SJCRH30 (cell line): ENCODE data around the gene BACH2. TPM values are rescaled to one million over a fixed set of nuclear protein-coding genes. Genes with fewer than 3 reads are reported as not detected.
A peak's percentile ranks its signal among the peaks of the same experiment; 100 is the strongest.
"Not testable (repeated sequence)": the region's sequence is repeated elsewhere in the genome, so short reads cannot be mapped to it uniquely, and the experiment has no call there.

Experiments used
- DNase-seq, 2 experiments: peaks; one replicate each; pipeline ENCODE4 v3.0.0-alpha.2; 2015 to 2020
- H3K27ac ChIP-seq: fragments of 250-450 bp; sonication (Bioruptor Pico); 2 replicates; pipeline ENCODE4 v1.5.1; 2020; ENCODE audit warnings: mild to moderate bottlenecking, moderate library complexity
- H3K27me3 ChIP-seq: fragments of 250-450 bp; sonication (Bioruptor Pico); 2 replicates; pipeline ENCODE4 v1.5.1; 2020; ENCODE audit warnings: mild to moderate bottlenecking, moderate library complexity
- H3K36me3 ChIP-seq: fragments of 250-450 bp; sonication (Bioruptor Pico); 2 replicates; pipeline ENCODE4 v1.5.1; 2020; ENCODE audit warnings: mild to moderate bottlenecking, moderate library complexity
- H3K4me1 ChIP-seq: fragments of 250-450 bp; sonication (Bioruptor Pico); 2 replicates; pipeline ENCODE4 v1.5.1; 2020; ENCODE audit warnings: mild to moderate bottlenecking, moderate library complexity
- H3K4me3 ChIP-seq: fragments of 250-450 bp; sonication (Bioruptor Pico); 2 replicates; pipeline ENCODE4 v1.5.1; 2020; ENCODE audit warnings: mild to moderate bottlenecking, moderate library complexity
- H3K9me3 ChIP-seq: fragments of 250-450 bp; sonication (Bioruptor Pico); replicated peaks from 2 replicates; pipeline ENCODE4 v1.5.1; 2020; ENCODE audit warnings: mild to moderate bottlenecking, moderate library complexity
- total RNA-seq: library from RNA; depleted of rRNA; stranded (reverse); fragments of >200 nt; shearing (Covaris generic); gene quantifications from 2 replicates; pipeline ENCODE4 v1.2.3, GENCODE V29; 2014

BACH2 gene
- total RNA-seq, 1 experiment from 2014 or later: 4.1 TPM

DNA sequence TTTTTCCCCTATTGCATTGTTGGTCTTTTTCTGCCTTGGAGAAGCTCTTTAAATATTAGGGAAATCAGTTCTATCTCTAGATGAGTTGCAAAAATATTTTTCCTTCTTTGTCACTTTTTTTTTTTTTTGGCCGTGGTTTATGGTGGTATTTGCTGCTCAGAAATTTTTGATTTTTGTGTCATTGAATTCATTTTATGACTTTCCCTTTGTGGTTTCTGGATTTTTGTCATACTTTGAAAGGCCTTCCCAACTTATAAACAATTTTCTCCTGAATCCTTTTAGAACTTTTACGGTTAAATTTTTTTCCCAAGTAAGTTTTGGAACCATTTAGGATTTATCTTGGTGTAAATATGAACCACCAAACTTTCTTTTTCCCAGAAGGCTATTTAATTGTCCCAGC, 256.7 kb downstream of the BACH2 start:
- DNase-seq: no peak
- Histone ChIP-seq H3K9me3 (no peaks in the 10 kb centered on the region), H3K4me1 (peaks cover 14% of the 10 kb centered on the region), H3K27me3 (no peaks in the 10 kb centered on the region), H3K27ac (no peak overlapping the region), H3K36me3 (no peaks in the 10 kb centered on the region), H3K4me3 (no peak overlapping the region)

GRCh38 chr6:90038961-90039653, 257.5 kb downstream of the BACH2 start:
- H3K4me3 ChIP-seq: no peak overlapping the region
- no peak overlapping the region for H3K27ac ChIP-seq
- H3K36me3 ChIP-seq: no peaks in the 10 kb centered on the region
- no peaks in the 10 kb centered on the region for H3K9me3 ChIP-seq
- peaks cover 6% of the 10 kb centered on the region for H3K4me1 ChIP-seq
- no peaks in the 10 kb centered on the region for H3K27me3 ChIP-seq
- no peak for DNase-seq

GRCh38 chr6:90036963-90037362, 259.7 kb downstream of the BACH2 start:
- H3K4me1 ChIP-seq: peaks cover 2% of the 10 kb centered on the region; the same call in 1 of the 2 replicates
- H3K36me3 ChIP-seq: no peaks in the 10 kb centered on the region
- no peak for DNase-seq
- H3K27me3 ChIP-seq: no peaks in the 10 kb centered on the region
- H3K4me3 ChIP-seq: no peak overlapping the region
- H3K27ac ChIP-seq: no peak overlapping the region
- peaks cover 6% of the 10 kb centered on the region; the same call in 1 of the 2 replicates for H3K9me3 ChIP-seq

- Histone ChIP-seq H3K4me3 (no peak overlapping the region), H3K27me3 (no peaks in the 10 kb centered on the region), H3K4me1 (peaks cover 2% of the 10 kb centered on the region; the same call in 1 of the 2 replicates), H3K27ac (no peak overlapping the region), H3K36me3 (no peaks in the 10 kb centered on the region), H3K9me3 (peaks cover 6% of the 10 kb centered on the region; the same call in 1 of the 2 replicates)
- DNase-seq: no peak
Observed at GRCh38 chr6:90035047-90035723, 261.5 kb downstream of the BACH2 start.

- no peaks in the 10 kb centered on the region for H3K4me1 ChIP-seq
- peaks cover 6% of the 10 kb centered on the region; the same call in 1 of the 2 replicates for H3K9me3 ChIP-seq
- H3K27me3 ChIP-seq: no peaks in the 10 kb centered on the region
- no peak for DNase-seq
- H3K4me3 ChIP-seq: no peak overlapping the region
- no peak overlapping the region for H3K27ac ChIP-seq
- H3K36me3 ChIP-seq: no peaks in the 10 kb centered on the region
Observed at GRCh38 chr6:90033746-90034271, 262.8 kb downstream of the BACH2 start.

GRCh38 chr6:90032489-90033212, 264.0 kb downstream of the BACH2 start:
- not testable (repeated sequence) for H3K36me3 ChIP-seq, H3K9me3 ChIP-seq, DNase-seq, H3K27ac ChIP-seq, H3K4me1 ChIP-seq, H3K27me3 ChIP-seq, H3K4me3 ChIP-seq

- H3K36me3 ChIP-seq: no peaks in the 10 kb centered on the region
- peaks cover 6% of the 10 kb centered on the region for H3K9me3 ChIP-seq
- H3K4me3 ChIP-seq: no peak overlapping the region
- H3K27me3 ChIP-seq: no peaks in the 10 kb centered on the region
- peaks cover 25% of the 10 kb centered on the region for H3K4me1 ChIP-seq
- H3K27ac ChIP-seq: no peak overlapping the region
- no peak for DNase-seq
Observed at GRCh38 chr6:90028995-90029635, 267.5 kb downstream of the BACH2 start.

DNA sequence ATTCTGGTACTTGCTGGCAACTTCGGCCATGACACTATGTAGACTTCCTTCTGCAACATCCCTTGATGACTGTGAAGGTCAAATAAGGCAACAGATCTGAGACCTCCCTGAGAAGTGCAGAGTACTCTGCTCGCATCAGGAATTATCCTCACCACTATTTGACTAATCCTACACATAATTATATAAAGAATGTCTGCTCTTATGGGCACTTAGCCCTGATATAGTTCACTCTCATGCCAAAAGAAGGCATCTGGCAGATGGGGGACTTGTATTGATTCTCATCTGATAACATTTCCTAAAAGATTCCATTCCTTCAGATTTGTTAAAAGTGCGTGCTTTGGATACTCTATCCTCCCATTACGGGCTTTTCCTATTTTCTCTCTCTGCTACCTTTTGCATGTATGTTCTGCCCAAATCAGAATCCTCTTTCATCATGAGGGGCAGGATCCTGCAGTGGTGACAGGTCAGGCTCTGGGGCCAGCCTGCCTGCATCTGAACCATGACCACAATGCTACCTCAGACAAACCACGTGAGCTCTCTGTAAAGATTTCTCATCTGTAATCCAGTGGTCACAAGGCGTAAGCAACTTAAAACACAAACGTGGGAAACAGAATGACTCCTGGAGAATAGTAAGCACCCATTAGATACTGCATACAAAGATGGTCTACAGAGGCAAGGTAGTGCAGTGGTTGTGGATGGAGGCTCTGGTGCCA, 268.4 kb downstream of the BACH2 start:
- Histone ChIP-seq H3K27ac (no peak overlapping the region), H3K36me3 (no peaks in the 10 kb centered on the region), H3K9me3 (peaks cover 6% of the 10 kb centered on the region), H3K27me3 (no peaks in the 10 kb centered on the region), H3K4me1 (peaks cover 25% of the 10 kb centered on the region), H3K4me3 (no peak overlapping the region)
- no peak for DNase-seq

- no peak overlapping the region for H3K27ac ChIP-seq
- no peak overlapping the region for H3K4me3 ChIP-seq
- H3K4me1 ChIP-seq: peaks cover 25% of the 10 kb centered on the region
- no peak for DNase-seq
- no peaks in the 10 kb centered on the region; the same call in 1 of the 2 replicates for H3K9me3 ChIP-seq
- no peaks in the 10 kb centered on the region for H3K27me3 ChIP-seq
- H3K36me3 ChIP-seq: no peaks in the 10 kb centered on the region
Observed at GRCh38 chr6:90026216-90026615, 270.4 kb downstream of the BACH2 start.

DNA sequence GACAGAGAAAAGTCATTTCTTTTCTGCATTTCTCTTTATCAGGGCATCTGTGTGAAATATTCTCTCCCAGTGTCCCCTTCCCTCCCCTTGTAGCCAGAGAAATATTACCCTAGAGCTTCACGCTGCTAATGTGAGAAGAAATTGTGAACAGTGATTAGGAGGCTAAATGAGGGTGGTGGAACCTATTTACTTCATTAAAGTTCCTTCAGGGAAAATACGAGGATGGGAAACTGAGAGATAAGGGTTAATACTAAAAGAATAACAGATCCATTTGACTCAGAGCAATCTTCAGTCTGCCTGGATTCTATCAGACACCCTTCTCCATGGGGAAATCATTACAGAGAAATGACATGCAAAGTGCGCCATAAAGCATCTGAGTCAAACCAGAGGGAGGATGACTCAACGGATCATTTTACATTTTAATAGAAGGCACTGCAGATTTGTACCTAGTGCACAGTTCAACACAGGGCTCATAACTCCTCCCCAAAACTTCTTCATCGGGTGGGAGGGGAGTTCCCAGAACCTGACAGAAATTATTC, 271.1 kb downstream of the BACH2 start:
- H3K9me3 ChIP-seq: no peaks in the 10 kb centered on the region; the same call in 1 of the 2 replicates
- no peaks in the 10 kb centered on the region for H3K36me3 ChIP-seq
- H3K4me3 ChIP-seq: no peak overlapping the region
- DNase-seq: peak in 1 of 2 experiments; percentile 39
- H3K27me3 ChIP-seq: no peaks in the 10 kb centered on the region
- H3K4me1 ChIP-seq: peaks cover 25% of the 10 kb centered on the region
- H3K27ac ChIP-seq: peak overlapping the region; percentile 26; the same call in 1 of the 2 replicates

- no peaks in the 10 kb centered on the region for H3K36me3 ChIP-seq
- no peaks in the 10 kb centered on the region; the same call in 1 of the 2 replicates for H3K9me3 ChIP-seq
- H3K27ac ChIP-seq: no peak overlapping the region
- peaks cover 25% of the 10 kb centered on the region for H3K4me1 ChIP-seq
- H3K4me3 ChIP-seq: no peak overlapping the region
- H3K27me3 ChIP-seq: no peaks in the 10 kb centered on the region
- no peak for DNase-seq
Observed at GRCh38 chr6:90024633-90025032, 272.0 kb downstream of the BACH2 start.

- no peak for DNase-seq
- H3K9me3 ChIP-seq: no peaks in the 10 kb centered on the region; the same call in 1 of the 2 replicates
- H3K36me3 ChIP-seq: no peaks in the 10 kb centered on the region
- peaks cover 15% of the 10 kb centered on the region for H3K4me1 ChIP-seq
- no peak overlapping the region for H3K4me3 ChIP-seq
- no peak overlapping the region for H3K27ac ChIP-seq
- H3K27me3 ChIP-seq: no peaks in the 10 kb centered on the region
Observed at GRCh38 chr6:90021711-90022110, 274.9 kb downstream of the BACH2 start.

DNA sequence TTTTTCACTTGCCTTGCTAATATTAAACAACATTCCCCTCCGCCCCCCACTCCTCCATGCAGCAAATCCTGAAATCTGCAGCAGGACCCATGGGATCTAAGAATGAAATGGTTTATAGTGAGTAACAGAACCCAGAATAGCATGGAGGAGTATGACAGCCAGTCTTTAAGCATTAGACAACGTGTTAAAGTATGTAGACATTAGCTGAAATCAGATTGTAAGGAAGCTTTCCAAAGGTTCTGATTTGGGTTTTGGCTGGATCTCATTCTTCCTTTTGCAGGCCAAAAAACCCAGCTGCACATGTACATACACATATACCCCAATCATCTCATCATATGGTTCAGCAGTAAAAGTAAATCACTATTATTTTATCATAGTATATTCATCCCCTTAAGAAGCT, 275.9 kb downstream of the BACH2 start:
- no peak overlapping the region for H3K27ac ChIP-seq
- no peaks in the 10 kb centered on the region for H3K36me3 ChIP-seq
- H3K4me3 ChIP-seq: no peak overlapping the region
- peaks cover 6% of the 10 kb centered on the region for H3K4me1 ChIP-seq
- no peaks in the 10 kb centered on the region for H3K9me3 ChIP-seq
- H3K27me3 ChIP-seq: no peaks in the 10 kb centered on the region
- DNase-seq: no peak

DNA sequence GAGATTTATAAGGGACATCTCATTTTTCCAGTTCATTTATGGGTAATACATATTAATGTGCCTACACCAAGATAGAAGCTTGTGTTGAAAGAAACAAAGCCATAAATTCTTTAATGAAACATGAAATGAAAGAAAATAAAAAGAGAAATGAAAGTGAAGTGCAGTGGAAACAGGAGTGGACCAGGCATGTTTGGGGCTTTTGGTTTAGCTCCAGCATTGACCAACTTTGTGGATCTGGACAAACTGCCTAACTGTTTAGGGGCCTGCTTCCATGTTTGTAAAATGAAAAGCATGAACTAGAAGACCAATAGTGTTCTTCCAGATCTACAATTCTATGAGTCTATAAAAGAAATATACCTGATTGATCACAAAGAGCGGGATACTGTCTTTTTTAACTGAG, 277.4 kb downstream of the BACH2 start:
- Histone ChIP-seq H3K4me3 (no peak overlapping the region), H3K4me1 (no peaks in the 10 kb centered on the region), H3K9me3 (no peaks in the 10 kb centered on the region), H3K27me3 (no peaks in the 10 kb centered on the region), H3K27ac (no peak overlapping the region), H3K36me3 (no peaks in the 10 kb centered on the region)
- no peak for DNase-seq
